HCT116 (cell line): ENCODE measurements around the gene SH2D7. TPM values are rescaled to one million over a fixed set of nuclear protein-coding genes. Genes with fewer than 3 reads are reported as not detected.

ENCODE experiments used
- ATAC-seq: fragments of 200-7000 bp; cut with Tn5 transposase; 2 replicates; pipeline ENCODE4 v1.9.1; 2020; ENCODE audit warnings: mild to moderate bottlenecking, moderate library complexity
- BruUV-seq: library from RNA; stranded (reverse); fragments of 400-500 nt; replicated peaks from 2 replicates; lab custom pipeline; 2021; lab: Mats Ljungman, UMichigan
- CTCF ChIA-PET: fragments of 300-600 bp; sonication (Branson Sonifier 250); formaldehyde crosslinking; loops from one replicate; lab custom pipeline; 2021; ENCODE audit warnings: antibody characterized with exemption; lab: Charles Lee
- POLR2A ChIA-PET: fragments of 300-600, 350-600 bp; sonication (Branson Sonifier 250); formaldehyde crosslinking; loops from one replicate; lab custom pipeline; 2021; ENCODE audit warnings: antibody characterized with exemption; lab: Charles Lee
- RAD21 ChIA-PET, 2 experiments: fragments of 300-600 bp; sonication (Branson Sonifier 250); formaldehyde crosslinking; loops; one replicate each; lab custom pipeline; 2023; ENCODE audit warnings: low total read pairs in 2 of 2; ENCODE audit not compliant: uncharacterized antibody in 2 of 2, unreplicated experiment in 2 of 2, low non-redundant PET in 1 of 2; lab: Charles Lee
- DNase-seq: peaks from one replicate; pipeline ENCODE4 v3.0.0-alpha.2; 2010; ENCODE audit warnings: low read depth, low spot score
- H2AFZ ChIP-seq: fragments of 200-600 bp; shearing (Covaris generic), sonication (generic); 2 replicates; pipeline ENCODE4 v1.6.1; 2017; ENCODE audit warnings: low read depth, mixed run types, mixed read lengths, antibody characterized with exemption, low read length; ENCODE audit not compliant: poor library complexity, severe bottlenecking
- H3K27ac ChIP-seq: 2 replicates; pipeline ENCODE4 v1.5.1; 2012; ENCODE audit warnings: low read depth, low read length
- H3K27me3 ChIP-seq: fragments of 200-600 bp; sonication (generic); 2 replicates; pipeline ENCODE4 v1.6.1; 2016; ENCODE audit warnings: mixed run types, low read length, mixed read lengths; ENCODE audit not compliant: insufficient read depth
- H3K36me3 ChIP-seq, 2 experiments: fragments of 200-500 bp in 1 of 2; fragments of 200-600 bp in 1 of 2; sonication (Bioruptor generic) in 1 of 2; sonication (generic) in 1 of 2; 2 replicates each; pipeline versions ENCODE4 v1.5.1 to v1.6.1; 2014 to 2016; ENCODE audit warnings: low read length in 2 of 2, inconsistent platforms in 1 of 2, mixed read lengths in 1 of 2, mixed run types in 1 of 2; ENCODE audit not compliant: insufficient read depth in 2 of 2, control insufficient read depth in 1 of 2
- H3K4me1 ChIP-seq, 2 experiments: fragments of 200-600 bp in 1 of 2; sonication (generic) in 1 of 2; 2 replicates each; pipeline versions ENCODE4 v1.5.1 to v1.6.1; 2012 to 2017; ENCODE audit warnings: low read length in 2 of 2, inconsistent platforms in 1 of 2, mild to moderate bottlenecking in 1 of 2, mixed read lengths in 1 of 2, mixed run types in 1 of 2, moderate library complexity in 1 of 2; ENCODE audit not compliant: insufficient read depth in 2 of 2, control insufficient read depth in 1 of 2
- H3K4me2 ChIP-seq: fragments of 200-600 bp; sonication (generic); 2 replicates; pipeline ENCODE4 v1.6.1; 2017; ENCODE audit warnings: mixed run types, low read length, mixed read lengths
- H3K4me3 ChIP-seq, 2 experiments: fragments of 200-600 bp in 1 of 2; sonication (generic) in 1 of 2; replicated peaks in 1 of 2; 2 replicates each; pipeline ENCODE4 v1.5.1; 2011 to 2016; ENCODE audit warnings: low read length in 2 of 2, control low read depth in 1 of 2, low read depth in 1 of 2, mild to moderate bottlenecking in 1 of 2, mixed read lengths in 1 of 2, mixed run types in 1 of 2
- H3K79me2 ChIP-seq: fragments of 200-600 bp; sonication (generic); 2 replicates; pipeline ENCODE4 v1.6.1; 2017; ENCODE audit warnings: mild to moderate bottlenecking, mixed run types, low read length, moderate library complexity, mixed read lengths; ENCODE audit not compliant: insufficient read depth
- H3K9ac ChIP-seq: fragments of 200-600 bp; sonication (generic); 2 replicates; pipeline ENCODE4 v1.6.1; 2016; ENCODE audit warnings: low read length, mixed read lengths
- H3K9me2 ChIP-seq: fragments of 200-600 bp; sonication (generic), shearing (Covaris generic); 2 replicates; pipeline ENCODE4 v1.6.1; 2017; ENCODE audit warnings: mixed run types, mild to moderate bottlenecking, moderate library complexity; ENCODE audit not compliant: insufficient read depth
- H3K9me3 ChIP-seq, 2 experiments: fragments of 200-500 bp in 1 of 2; fragments of 200-600 bp in 1 of 2; sonication (Bioruptor generic) in 1 of 2; sonication (generic) in 1 of 2; 2 replicates each; pipeline ENCODE4 v1.6.1; 2014 to 2017; ENCODE audit warnings: low read length in 2 of 2, mixed read lengths in 2 of 2, inconsistent platforms in 1 of 2, low read depth in 1 of 2, mild to moderate bottlenecking in 1 of 2, mixed run types in 1 of 2, moderate library complexity in 1 of 2; ENCODE audit not compliant: control insufficient read depth in 1 of 2, insufficient read depth in 1 of 2
- H4K20me1 ChIP-seq: fragments of 200-600 bp; sonication (generic), shearing (Covaris generic); 2 replicates; pipeline ENCODE4 v1.6.1; 2017; ENCODE audit warnings: mixed run types, mild to moderate bottlenecking, moderate library complexity; ENCODE audit not compliant: insufficient read depth
- ATF3 ChIP-seq: IDR thresholded peaks from 2 replicates; pipeline ENCODE4 v1.6.1; 2012
- CBX3 ChIP-seq: IDR thresholded peaks from 2 replicates; pipeline ENCODE4 v1.6.1; 2012; ENCODE audit warnings: low read depth
- CEBPB ChIP-seq: IDR thresholded peaks from 2 replicates; pipeline ENCODE4 v1.6.1; 2012; ENCODE audit warnings: low read depth
- CTCF ChIP-seq, 3 experiments: fragments of 200-600 bp in 1 of 3; sonication (generic) in 1 of 3; IDR thresholded peaks in 2 of 3; conservative IDR thresholded peaks in 1 of 3; 2 replicates each; pipeline ENCODE4 v1.5.1; 2012 to 2017; ENCODE audit warnings: low read depth in 2 of 3, low read length in 2 of 3, antibody characterized with exemption in 1 of 3, borderline replicate concordance in 1 of 3, control low read depth in 1 of 3, mild to moderate bottlenecking in 1 of 3, mixed read lengths in 1 of 3, mixed run types in 1 of 3, moderate library complexity in 1 of 3; ENCODE audit not compliant: insufficient read depth in 1 of 3
- EGR1 ChIP-seq: IDR thresholded peaks from 2 replicates; pipeline ENCODE4 v1.6.1; 2012; ENCODE audit warnings: low read depth
- ELF1 ChIP-seq: IDR thresholded peaks from 2 replicates; pipeline ENCODE4 v1.6.1; 2012; ENCODE audit warnings: low read depth, borderline replicate concordance
- JUND ChIP-seq: IDR thresholded peaks from 2 replicates; pipeline ENCODE4 v1.6.1; 2012
- MAX ChIP-seq: IDR thresholded peaks from 2 replicates; pipeline ENCODE4 v1.6.1; 2012
- POLR2A ChIP-seq: IDR thresholded peaks from 2 replicates; pipeline ENCODE4 v1.7.0; 2011; ENCODE audit warnings: borderline replicate concordance; ENCODE audit not compliant: insufficient read depth, insufficient read length; ENCODE audit errors: extremely low read depth
- POLR2AphosphoS5 ChIP-seq: IDR thresholded peaks from 2 replicates; pipeline ENCODE4 v1.6.1; 2011; ENCODE audit warnings: mild to moderate bottlenecking, low read depth, low read length, moderate library complexity
- SIN3A ChIP-seq: IDR thresholded peaks from 2 replicates; pipeline ENCODE4 v1.6.1; 2012; ENCODE audit warnings: low read depth
- TCF7L2 ChIP-seq: IDR thresholded peaks from 2 replicates; pipeline ENCODE4 v1.7.0; 2011; ENCODE audit warnings: borderline replicate concordance, inconsistent platforms; ENCODE audit not compliant: insufficient read depth, insufficient read length; ENCODE audit errors: extremely low read depth
- ZBTB33 ChIP-seq: IDR thresholded peaks from 2 replicates; pipeline ENCODE4 v1.6.1; 2011; ENCODE audit warnings: mild to moderate bottlenecking, low read length, moderate library complexity; ENCODE audit not compliant: insufficient replicate concordance; ENCODE audit errors: extremely low read depth
- ZFX ChIP-seq: fragments of 450-650 bp; IDR thresholded peaks from 2 replicates; pipeline ENCODE4 v1.6.1; 2017
- ZNF274 ChIP-seq: fragments of 200-500 bp; sonication (Bioruptor generic); IDR thresholded peaks from 2 replicates; pipeline ENCODE4 v1.6.1; 2014; ENCODE audit warnings: mild to moderate bottlenecking, low read depth, low read length, inconsistent platforms
- intact Hi-C: fragments of 100-400 bp; cut with micrococcal nuclease; formaldehyde crosslinking; loops from 2 replicates; pipeline ENCODE4 v1.10.0; 2022
- total RNA-seq: library from RNA; stranded (reverse); gene quantifications from one replicate; pipeline ENCODE4 v1.2.1, GENCODE V29; 2021; ENCODE audit not compliant: unreplicated experiment

Gene SH2D7
- total RNA-seq, 1 experiment from 2014 or later: not detected

GRCh38 chr15:78127882-78128281 is 35.5 kb downstream of the SH2D7 start:
- intact Hi-C loops: no loop called here
- no peak overlapping the region for H2AFZ ChIP-seq
- no TSS peak for BruUV-seq
- H4K20me1 ChIP-seq: no peaks in the 10 kb centered on the region
- ChIA-PET CTCF (no interaction called here), RAD21 (no interaction called here), POLR2A (no interaction called here)
- no peaks in the 10 kb centered on the region for H3K36me3 ChIP-seq
- no peaks in the 10 kb centered on the region for H3K9me2 ChIP-seq
- no peak overlapping the region for H3K27ac ChIP-seq
- no peak for TF ChIP-seq TCF7L2
- no peak for TF ChIP-seq ZNF274
- no peak for TF ChIP-seq POLR2AphosphoS5
- TF ChIP-seq CEBPB: no peak
- TF ChIP-seq SIN3A: no peak
- TF ChIP-seq ZFX: no peak
- no peak overlapping the region for H3K4me3 ChIP-seq
- ATAC-seq (no peak), DNase-seq (no peak)
- no peak overlapping the region for H3K9ac ChIP-seq
- H3K4me1 ChIP-seq: peaks cover 15 to 35% of the 10 kb centered on the region in 2 experiments; a peak in 3 of 4 replicates
- no peaks in the 10 kb centered on the region for H3K9me3 ChIP-seq
- H3K79me2 ChIP-seq: no peaks in the 10 kb centered on the region
- no peak overlapping the region for H3K4me2 ChIP-seq
- H3K27me3 ChIP-seq: no peaks in the 10 kb centered on the region

GRCh38 chr15:78129077-78129750 is 36.9 kb downstream of the SH2D7 start:
- no peak overlapping the region for H3K9ac ChIP-seq
- CTCF ChIA-PET: interaction anchor here (1.2 kb wide), 1 partner anchor 16 kb away, joined by 4 read pairs; no protein-coding TSS in a partner anchor
- peak overlapping the region; percentile 16; the same call in 1 of the 2 replicates for H3K27ac ChIP-seq
- POLR2A ChIA-PET: no interaction called here
- no peak overlapping the region for H2AFZ ChIP-seq
- intact Hi-C loops: no loop called here
- peaks cover 15 to 45% of the 10 kb centered on the region in 2 experiments; a peak in 3 of 4 replicates for H3K4me1 ChIP-seq
- ATAC-seq: no peak
- no peaks in the 10 kb centered on the region for H3K27me3 ChIP-seq
- DNase-seq: no peak
- H3K36me3 ChIP-seq: no peaks in the 10 kb centered on the region
- BruUV-seq: no TSS peak
- no peaks in the 10 kb centered on the region for H3K79me2 ChIP-seq
- no peaks in the 10 kb centered on the region for H3K9me3 ChIP-seq
- RAD21 ChIA-PET: no interaction called here
- H3K4me2 ChIP-seq: peak overlapping the region; percentile 25
- H3K9me2 ChIP-seq: no peaks in the 10 kb centered on the region
- no peak overlapping the region for H3K4me3 ChIP-seq
- H4K20me1 ChIP-seq: no peaks in the 10 kb centered on the region
- no peak for TF ChIP-seq POLR2A
- TF ChIP-seq JUND: no peak
- no peak for TF ChIP-seq EGR1
- TF ChIP-seq CEBPB: no peak
- TF ChIP-seq CBX3: no peak
- TF ChIP-seq MAX: no peak
- no peak for TF ChIP-seq CTCF (IDR thresholded peaks at IDR 0.05 in 2 of 3, conservative IDR thresholded peaks at IDR 0.05 in 1 of 3; ENCODE audit: borderline replicate concordance in 1 of 3, insufficient read depth in 1 of 3, low read depth in 2 of 3, low read length in 2 of 3)
- no peak for TF ChIP-seq ATF3
- TF ChIP-seq ELF1: no peak
- TF ChIP-seq TCF7L2: no peak
- TF ChIP-seq ZBTB33: no peak
